SIG-M5 treated with dmso at 0.1 percent for 504 hours (cell line): ENCODE results near the gene ASCC1.
A peak's percentile ranks its signal among the peaks of the same experiment; 100 is the strongest.

Experiments used
- DNase-seq: peaks from one replicate; lab custom pipeline; 2025; ENCODE audit not compliant: unreplicated experiment; lab: John Stamatoyannopoulos, UW

Gene ASCC1

DNA sequence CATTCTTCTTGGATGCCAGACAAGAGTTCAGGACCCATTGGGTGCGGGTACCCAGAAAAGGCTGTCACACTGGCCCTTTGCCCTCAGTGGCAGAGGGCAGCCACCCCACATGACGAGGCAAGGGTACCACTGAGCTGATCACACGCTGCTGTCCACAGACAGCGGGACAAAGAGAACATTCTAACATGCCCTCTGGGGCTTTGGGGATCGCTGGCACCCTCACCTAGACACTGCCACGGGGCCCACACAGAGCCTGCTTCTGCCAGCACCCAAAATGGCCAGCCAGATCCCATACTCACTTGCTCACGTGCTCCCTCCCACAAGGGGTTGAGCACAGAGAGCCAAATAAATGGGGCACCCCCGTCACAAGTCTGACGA lies 111.0 kb downstream of the ASCC1 start:
- no peak for DNase-seq

DNA sequence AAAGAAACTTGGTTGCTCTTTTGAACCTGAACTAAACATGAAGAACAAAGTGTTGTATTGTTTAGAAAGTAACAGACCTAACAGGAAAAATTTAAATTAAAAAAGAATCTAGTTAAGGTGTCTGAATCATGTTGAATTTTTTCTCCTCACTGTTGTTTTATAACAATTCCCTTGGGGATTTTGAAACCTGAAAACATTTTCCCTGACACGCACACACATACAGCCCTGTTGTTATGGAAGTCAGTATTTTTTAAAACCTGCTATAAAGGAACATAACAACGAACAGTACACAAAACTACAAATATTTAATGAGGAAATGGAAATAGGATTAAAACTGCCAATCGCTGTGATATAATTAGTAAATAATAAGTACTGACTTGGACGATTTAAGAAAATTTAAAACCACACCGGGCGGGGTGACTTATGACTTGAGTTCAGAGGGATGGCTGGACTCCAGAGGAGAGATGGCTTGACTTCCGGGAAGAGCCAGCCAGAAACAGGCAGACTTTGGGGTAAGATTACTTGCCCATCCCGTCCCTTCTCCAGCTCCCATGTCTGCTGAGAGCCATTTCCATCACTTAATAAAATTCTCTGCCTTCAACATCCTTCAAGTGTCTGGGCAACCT lies 111.5 kb downstream of the ASCC1 start:
- no peak for DNase-seq

DNA sequence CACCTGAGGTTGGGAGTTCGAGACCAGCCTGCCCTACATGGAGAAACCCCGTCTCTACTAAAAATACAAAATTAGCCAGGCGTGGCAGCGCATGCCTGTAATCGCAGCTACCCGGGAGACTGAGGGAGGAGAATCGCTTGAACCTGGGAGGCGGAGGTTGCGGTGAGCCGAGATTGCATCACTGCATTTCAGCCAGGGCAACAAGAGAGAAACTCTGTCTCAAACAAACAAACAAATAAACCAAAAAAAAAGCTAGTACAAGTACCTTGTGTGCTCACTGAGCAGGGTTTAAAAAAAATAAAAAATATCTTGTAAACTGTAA lies 116.5 kb downstream of the ASCC1 start:
- no peak for DNase-seq

DNA sequence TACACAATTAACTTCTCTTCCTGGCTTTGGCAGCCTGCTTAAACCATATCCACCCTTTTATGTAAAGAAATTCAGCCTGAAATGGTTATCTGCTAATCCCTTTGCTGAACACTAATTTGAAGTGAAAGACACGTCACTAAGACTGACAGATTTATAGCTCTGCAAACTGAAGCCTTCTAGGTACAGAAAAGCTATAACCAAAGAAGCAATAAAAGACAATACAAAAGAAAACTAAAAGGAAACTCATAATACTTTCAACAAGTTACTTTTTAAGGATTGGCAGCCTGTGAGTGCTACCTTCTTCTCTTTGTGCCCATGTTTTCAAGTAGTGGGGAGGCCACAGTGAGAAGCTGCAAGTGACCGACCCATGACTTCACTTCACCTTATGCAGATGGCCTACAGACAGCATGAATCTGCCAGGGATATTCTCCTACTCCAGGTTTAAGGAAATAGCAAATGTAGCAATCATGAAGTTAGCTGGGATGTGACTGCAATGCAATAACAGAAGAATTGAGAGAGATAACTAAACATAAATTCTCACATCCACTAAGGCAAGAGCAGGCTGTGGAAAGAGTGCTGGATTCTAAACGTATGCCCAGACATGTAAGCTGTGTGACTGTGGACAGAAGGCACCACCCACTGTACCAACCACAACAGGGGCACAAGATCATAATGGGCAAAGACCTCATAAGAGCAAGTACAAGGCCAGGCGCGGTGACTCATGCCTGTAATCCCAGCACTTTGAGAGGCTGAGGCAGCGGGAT lies 117.1 kb downstream of the ASCC1 start:
- no peak for DNase-seq

DNA sequence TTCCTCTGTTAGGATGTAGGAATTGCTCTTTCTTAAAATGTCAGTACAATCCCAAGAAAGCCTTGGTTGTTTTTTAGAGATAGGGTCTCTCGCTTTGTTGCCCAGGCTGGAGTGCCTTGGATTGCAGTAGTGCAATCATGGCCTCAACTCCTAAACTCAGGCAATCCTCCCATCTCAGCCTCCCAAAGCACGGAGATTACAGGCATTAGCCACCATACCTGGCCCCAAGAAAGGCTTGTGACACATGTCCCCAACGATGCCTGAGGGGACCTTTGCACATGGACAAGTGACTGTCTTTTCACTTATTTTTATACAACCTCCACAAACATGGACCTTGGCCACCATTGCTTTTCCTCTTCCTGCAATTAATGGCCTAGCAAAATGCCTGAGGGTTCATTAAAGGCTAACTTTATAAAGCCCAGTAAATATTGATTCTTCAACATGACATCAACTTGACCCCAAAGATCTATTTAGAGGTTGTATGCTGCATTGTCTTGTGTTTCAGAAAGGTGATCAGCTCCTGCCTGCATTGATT lies 117.7 kb downstream of the ASCC1 start:
- no peak for DNase-seq

DNA sequence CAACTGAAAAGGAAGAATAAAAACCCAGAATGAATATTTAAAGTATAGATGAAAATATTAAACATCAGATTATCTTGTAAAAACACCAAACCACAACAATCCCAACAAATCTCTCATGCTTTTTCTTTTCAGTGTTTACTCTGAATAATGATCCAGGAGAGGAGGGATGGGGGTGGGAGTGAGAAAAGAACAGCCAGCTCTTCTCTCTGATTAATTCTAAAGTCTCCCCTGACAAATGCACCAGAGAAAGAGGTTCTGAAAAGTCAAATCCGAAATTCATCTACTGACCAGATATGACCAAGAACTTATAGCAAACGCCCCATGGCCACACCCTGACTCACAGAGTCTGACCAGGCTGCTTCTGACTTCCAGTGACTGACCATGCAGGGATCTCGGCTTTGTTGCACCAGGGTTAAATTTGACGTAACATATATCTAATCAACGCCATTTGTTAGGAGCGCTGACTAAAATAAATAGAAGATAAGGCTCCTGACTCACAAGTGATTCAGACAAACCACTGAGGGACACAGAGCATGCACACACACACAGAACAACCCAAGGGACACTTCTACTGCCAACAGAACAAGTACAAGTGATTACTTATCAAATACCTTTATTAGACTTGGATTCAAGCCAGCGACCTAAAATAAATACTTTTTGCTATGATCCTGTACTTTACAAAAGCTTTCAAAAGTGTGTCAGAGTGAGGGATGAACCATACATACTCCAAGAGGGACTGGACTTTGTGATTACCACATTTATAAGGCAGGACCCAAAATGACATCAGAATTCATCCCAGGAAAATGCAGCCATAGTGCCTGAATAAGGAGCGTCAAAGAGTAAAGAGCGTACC lies 118.4 kb downstream of the ASCC1 start:
- no peak for DNase-seq

DNA sequence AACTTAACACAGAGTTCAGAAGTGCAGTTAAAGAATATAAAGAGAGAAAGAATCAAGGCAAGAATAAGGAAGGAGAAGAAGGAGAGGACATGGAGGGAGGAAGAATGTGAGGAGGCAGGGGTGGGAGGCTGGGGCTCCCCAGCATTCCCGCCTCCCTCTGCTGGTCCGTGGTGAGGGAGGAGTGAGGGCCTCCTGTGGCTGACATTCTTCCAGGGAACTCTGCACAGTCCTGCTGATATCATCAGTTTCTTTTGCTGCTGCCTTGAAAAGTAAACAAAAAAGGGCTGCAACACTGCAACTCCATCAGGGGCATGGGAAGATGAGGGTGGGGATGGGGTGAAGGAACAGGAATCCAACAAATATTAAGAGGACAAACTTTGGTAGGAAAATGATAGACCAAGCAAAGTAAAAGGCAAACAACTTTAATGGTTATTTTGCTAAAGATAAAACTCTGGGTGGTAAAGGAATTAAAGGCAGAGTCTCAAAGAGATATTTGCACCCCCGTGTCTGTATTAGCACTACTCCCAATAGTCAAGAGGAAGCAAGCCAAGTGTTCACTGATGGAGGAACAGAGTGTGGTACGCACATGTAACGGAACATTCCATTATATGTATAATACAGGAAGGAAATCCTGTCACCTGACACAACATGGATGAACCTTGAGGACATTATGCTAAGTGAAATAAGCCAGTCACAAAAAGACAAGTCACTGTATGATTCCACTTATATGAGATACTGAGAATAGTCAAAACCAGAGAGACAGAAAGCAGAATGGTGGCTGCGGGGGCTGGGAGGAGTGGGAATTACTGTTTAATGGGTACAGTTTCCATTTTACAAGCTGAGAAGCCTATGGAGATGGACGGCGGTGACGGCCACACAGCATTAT lies 119.7 kb downstream of the ASCC1 start:
- no peak for DNase-seq

DNA sequence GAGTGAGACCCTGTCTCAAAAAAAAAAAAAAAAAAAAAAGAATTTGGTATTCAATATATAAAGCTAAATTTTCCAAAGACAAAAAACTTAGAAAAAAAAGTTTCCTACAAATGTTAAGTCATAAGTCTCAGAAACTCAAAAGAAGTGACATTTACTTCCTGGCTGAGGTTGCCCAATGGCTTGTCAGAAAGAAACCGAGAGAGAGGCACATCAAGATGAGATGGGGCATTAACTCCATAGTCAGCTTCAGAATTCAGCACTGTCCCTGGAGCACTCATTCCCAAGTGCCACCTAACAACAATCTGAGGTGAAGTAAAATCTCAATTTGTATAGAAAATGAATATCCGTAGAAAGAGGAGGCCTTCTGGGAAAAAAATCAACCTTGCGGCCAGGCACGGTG lies 120.9 kb downstream of the ASCC1 start:
- DNase-seq: no peak

DNA sequence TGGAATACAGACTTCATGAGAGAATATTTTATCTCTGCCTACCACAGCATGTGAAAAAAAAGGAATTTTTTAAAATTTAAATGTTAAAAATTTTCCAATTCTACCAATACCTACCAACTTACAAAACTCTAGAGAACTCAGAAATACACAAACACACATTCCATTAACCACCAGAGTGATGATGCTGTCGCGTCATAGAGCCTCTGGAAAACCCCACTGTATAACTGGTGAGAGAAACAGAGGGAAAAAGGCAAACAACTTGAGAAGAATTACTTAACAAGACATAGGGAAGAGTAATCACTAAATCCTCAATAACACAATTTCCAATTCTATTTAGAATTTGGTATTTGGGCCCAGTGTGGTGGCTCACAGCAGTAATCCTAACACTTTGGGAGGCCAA lies 121.5 kb downstream of the ASCC1 start:
- DNase-seq: no peak

DNA sequence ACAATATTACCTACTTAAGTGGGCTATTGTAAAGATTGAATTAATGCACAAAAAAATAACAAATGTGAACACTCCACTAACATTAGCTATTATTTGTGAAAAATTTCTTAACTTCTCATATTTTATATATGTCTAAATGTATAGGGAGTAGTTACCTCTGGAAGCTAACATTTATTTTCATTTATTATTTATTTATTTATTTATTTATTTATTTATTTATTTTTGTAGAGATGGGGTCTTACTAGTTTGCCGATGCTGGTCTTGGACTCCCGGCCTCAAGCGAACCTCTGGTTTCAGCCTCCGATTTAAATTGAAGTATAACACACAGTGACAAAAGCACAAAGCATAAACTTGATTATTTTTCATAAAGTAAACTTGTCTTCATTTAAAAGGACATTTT lies 122.6 kb downstream of the ASCC1 start:
- no peak for DNase-seq

DNA sequence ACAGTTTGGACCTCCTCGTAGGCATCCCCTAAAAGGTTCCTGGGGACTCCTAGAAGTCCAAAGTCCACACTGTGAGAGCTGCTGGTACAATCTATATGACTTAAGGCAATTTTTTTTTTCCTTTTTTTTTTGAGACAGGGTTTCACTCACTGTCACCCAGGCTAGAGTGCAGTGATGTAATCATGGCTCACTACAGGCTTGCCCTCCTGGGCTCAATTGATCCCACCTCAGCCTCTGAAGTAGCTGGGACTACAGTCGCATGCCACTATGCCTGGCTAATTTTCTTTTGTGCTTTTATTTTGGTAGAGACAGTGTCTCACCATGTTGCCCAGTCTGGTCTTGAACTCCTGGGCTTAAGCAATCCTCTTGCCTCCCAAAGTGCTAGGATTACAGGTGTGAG lies 123.1 kb downstream of the ASCC1 start:
- DNase-seq: no peak

DNA sequence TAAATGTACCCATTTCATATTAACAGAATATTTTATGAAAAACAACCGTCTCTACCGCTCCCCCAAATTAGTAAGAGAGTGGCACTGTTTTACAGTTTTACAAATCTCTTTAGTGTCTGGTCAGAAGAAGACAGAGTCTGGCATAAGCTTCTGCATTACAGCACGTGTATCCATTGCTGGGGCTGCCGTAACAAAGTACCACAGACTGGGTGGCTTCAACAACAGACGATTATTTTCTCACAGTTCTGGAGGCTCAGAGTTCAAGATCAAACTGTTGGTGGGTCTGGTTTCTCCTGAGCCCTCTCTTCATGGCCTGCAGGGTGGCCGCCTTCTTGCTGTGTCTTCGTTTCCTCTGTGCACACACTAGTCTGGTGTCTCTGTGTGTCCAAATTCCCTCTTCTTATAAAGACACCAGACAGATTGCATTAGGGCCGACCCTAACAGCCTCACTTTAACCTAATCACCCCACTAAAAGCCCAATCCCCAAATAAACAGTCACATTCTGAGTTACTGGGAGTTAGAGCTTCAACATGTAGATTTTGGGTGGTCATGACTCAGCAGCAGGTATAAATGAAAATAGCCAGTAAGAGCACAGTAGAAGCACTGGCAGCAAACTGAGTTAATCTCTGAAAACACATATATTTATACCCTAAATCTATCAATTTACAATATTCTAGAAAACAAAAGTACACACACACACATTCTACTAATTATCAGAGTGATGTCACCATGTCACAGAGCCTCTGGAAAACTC lies 123.7 kb downstream of the ASCC1 start:
- DNase-seq: no peak

DNA sequence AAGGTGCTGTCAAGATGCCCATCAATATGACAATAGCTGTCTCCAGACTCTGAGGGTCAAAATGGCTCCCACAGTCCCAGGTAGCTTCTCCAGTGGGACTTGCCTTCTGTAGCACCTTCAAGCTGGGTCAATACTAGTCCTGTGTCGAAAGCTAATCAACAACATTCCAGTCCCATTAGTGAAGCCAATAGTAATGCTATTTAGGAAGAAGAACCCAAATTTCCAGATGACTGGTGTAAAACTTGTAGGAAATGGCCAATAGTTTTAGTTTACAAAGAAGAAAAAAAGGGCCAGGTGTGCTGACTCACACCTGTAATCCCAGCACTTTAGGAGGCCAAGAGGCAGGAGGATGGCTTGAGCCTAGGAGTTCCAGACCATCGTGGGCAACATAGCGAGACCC lies 125.8 kb downstream of the ASCC1 start:
- no peak for DNase-seq

DNA sequence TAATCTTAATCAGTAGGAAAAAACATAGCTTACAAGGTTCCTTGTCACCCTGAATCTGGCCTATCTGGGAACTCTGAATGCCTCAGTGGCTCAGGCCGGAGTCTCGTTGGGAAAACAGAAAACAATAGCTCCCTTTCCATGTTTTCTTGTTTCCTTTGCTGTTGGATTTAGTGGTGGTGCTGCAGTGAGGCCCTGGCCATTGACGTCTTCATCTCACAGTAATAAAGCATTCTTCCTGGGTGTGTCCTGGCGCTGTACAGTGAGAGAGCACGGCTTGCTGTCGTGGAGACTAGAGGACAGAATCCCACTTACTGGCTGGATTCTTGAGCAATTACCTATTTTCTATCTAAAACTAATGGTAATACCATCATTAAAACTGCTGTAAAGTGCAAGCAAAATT lies 126.5 kb downstream of the ASCC1 start:
- DNase-seq: no peak

DNA sequence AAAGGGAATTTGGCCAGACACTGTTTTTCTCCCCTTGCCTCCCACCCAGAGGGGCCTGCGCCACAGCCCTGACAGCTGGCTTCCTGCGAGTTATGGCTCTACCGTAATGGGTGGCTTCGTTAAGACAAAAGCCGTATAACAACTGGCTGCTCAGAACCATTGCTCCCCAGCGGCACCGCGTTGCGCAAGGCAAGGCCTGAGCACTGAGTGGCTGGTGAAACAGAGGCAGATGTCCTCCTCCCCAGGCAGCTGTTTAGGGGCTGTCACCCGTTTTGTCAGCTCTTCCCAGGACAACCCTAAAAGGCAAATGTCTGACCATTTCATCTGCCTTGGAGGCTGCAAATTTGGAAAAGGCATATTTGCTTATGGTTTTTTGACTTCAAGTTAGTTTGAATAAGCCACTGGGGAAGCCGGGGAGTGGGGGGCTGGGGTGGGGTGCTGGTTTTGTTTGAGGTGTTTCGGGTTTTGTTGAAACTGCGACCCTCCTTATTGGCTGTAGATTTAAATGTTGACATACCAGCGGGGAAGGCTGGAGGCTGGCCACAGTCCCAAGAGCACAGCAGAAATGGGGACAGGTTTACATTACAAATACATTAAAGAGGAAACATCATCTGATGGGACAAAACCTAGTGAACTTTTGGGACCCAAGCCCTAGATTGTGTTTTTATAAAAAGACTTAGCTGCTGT lies 127.0 kb downstream of the ASCC1 start:
- DNase-seq: peak; percentile 67

DNA sequence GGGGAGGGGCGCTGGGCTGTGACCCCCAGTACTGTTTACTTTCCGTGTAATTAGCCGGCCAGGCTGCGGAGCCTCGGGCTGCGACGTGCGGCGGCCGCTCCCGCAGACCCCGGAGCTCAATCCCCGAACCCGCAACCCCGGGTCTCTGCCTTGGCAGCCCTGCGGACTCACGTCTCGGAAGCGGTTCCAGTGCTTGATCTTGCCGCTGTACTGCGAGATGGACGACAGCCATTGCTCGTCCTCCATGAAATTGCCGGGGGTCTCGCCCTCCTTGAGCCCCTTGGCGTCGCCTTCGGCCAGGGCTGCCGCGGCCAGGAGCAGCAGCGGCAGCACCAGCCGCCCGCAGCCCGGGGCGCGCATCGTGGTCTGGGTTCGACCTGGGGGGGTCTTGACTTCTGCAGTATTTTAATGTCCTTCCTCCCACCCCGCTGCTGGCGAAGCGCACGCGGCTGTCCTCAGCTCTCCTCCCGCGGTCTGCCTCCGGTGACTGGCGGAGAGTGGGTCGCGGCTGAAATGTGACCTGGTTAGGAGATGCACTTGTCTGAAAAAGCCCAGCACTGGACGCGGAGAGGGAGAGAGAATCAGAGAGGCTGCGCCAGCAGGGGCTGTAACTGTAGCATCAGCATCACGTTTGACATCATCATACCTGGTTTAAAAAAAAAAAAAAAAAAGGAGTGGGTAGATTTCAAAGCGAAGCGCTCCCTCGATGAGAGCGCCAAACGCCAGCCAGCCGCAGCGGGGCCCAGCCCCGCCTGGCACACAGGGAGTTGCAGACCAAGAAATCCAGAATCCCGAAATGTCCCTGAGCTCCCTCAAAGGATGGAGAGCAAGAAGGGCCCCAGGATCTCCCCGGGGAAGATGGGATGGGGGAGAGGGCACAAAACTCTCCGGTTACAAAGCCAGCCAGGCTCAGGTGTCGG lies 127.8 kb downstream of the ASCC1 start, which contains the start of gene SPOCK2:
Gene SPOCK2 (minus strand): TSS at position 583 of the 920 bp plus-strand sequence. CDS start 223 bp downstream, at position 360.
- no peak for DNase-seq

DNA sequence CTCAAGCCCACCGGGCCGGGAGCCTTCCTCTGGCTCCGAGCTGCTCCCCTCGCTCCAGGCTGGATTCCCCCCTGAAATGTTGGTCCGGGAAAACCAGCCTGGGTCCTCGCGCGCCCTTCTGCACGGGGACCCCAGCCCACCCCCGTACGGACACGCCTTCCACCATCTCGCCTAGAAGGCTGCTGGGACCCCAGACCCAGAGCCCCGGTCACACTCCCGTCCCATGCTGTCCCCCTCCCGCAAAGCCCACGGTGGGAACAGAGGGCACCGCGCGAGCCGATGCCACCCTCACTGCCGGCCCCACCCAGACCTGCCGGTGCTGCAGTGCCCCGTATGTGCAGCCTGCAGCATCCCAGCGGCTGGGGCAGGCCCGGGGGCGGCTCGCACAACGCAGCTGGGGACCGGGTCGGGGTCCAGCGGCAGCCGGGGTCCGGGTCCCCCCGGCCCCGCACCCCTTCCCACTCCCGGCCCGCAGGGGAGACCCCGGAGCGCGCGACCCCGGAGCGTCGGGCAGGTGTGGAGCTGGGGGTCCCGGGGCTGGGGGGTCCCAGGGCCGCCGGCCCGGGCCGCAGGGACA lies 128.6 kb downstream of the ASCC1 start:
- DNase-seq: no peak
